HEK293 (cell line): Measurements from ENCODE around the gene SLC1A2.

ENCODE experiments used
- CTCF ChIA-PET: fragments of 350-600 bp; formaldehyde crosslinking; extraction: SDS; loops from one replicate; lab custom pipeline; 2021; ENCODE audit warnings: antibody characterized with exemption; lab: Yijun Ruan, JAX
- POLR2A ChIA-PET: fragments of 300-600 bp; formaldehyde crosslinking; extraction: SDS; loops from one replicate; lab custom pipeline; 2020; ENCODE audit warnings: antibody characterized with exemption, inconsistent platforms; lab: Yijun Ruan, JAX
- H3K27ac ChIP-seq: fragments of 200-500 bp; sonication (Bioruptor generic); 2 replicates; pipeline ENCODE4 v1.5.1; 2014; ENCODE audit warnings: low read depth, low read length, control low read depth, inconsistent platforms; ENCODE audit errors: extremely low read depth
- H3K36me3 ChIP-seq, 2 experiments: fragments of 200-500 bp in 1 of 2; sonication (Bioruptor generic) in 1 of 2; 1 replicate in 1 of 2; 2 replicates in 1 of 2; pipeline ENCODE4 v1.5.1; 2014 to 2017; ENCODE audit warnings: inconsistent platforms in 2 of 2, low read length in 2 of 2; ENCODE audit not compliant: control insufficient read depth in 2 of 2, insufficient read depth in 1 of 2
- H3K4me1 ChIP-seq: fragments of 200-500 bp; sonication (Bioruptor generic); 2 replicates; pipeline ENCODE4 v1.5.1; 2014; ENCODE audit warnings: mild to moderate bottlenecking, low read length, inconsistent platforms; ENCODE audit not compliant: control insufficient read depth, insufficient read depth
- H3K4me3 ChIP-seq: 2 replicates; pipeline ENCODE4 v1.5.1; 2011; ENCODE audit warnings: low read depth, mild to moderate bottlenecking, control low read depth, low read length, moderate library complexity
- H3K9me3 ChIP-seq: fragments of 200-500 bp; sonication (Bioruptor generic); 2 replicates; pipeline ENCODE4 v1.5.1; 2014; ENCODE audit warnings: low read depth, low read length, inconsistent platforms; ENCODE audit not compliant: control insufficient read depth, insufficient read depth
- AEBP2 ChIP-seq: fragments of 450-650 bp; formaldehyde crosslinking; IDR thresholded peaks from 2 replicates; pipeline ENCODE4 v1.5.1; 2016; ENCODE audit warnings: missing biosample characterization, missing genetic modification characterization, borderline replicate concordance
- BCL11B ChIP-seq: fragments of 450-650 bp; formaldehyde crosslinking; IDR thresholded peaks from 2 replicates; pipeline ENCODE4 v1.5.1; 2016; ENCODE audit warnings: low read depth, missing biosample characterization, missing genetic modification characterization
- HOXC10 ChIP-seq: sonication (generic); formaldehyde crosslinking; IDR thresholded peaks from 2 replicates; pipeline ENCODE4 v1.8.1; 2023; ENCODE audit warnings: mild to moderate bottlenecking, missing genetic modification reagents
- KLF9 ChIP-seq: fragments of 450-650 bp; formaldehyde crosslinking; IDR thresholded peaks from 2 replicates; pipeline ENCODE4 v1.5.1; 2016; ENCODE audit warnings: missing biosample characterization, missing genetic modification characterization, low read depth
- OSR2 ChIP-seq: fragments of 450-650 bp; formaldehyde crosslinking; IDR thresholded peaks from 2 replicates; pipeline ENCODE4 v1.5.1; 2016; ENCODE audit warnings: missing biosample characterization, missing genetic modification characterization
- REST ChIP-seq: fragments of 450-650 bp; formaldehyde crosslinking; IDR thresholded peaks from 2 replicates; pipeline ENCODE4 v1.5.1; 2016; ENCODE audit warnings: missing biosample characterization, missing genetic modification characterization
- SALL2 ChIP-seq: fragments of 450-650 bp; formaldehyde crosslinking; IDR thresholded peaks from 2 replicates; pipeline ENCODE4 v1.5.0; 2017; ENCODE audit warnings: missing biosample characterization, mild to moderate bottlenecking, missing genetic modification characterization, borderline replicate concordance
- TSHZ1 ChIP-seq: fragments of 450-650 bp; formaldehyde crosslinking; IDR thresholded peaks from 2 replicates; pipeline ENCODE4 v1.5.1; 2016; ENCODE audit warnings: missing biosample characterization, missing genetic modification characterization, borderline replicate concordance
- ZBTB20 ChIP-seq: fragments of 450-650 bp; formaldehyde crosslinking; IDR thresholded peaks from 2 replicates; pipeline ENCODE4 v1.5.1; 2016; ENCODE audit warnings: missing biosample characterization, missing genetic modification characterization
- ZBTB48 ChIP-seq: fragments of 450-650 bp; formaldehyde crosslinking; IDR thresholded peaks from 2 replicates; pipeline ENCODE4 v1.5.1; 2016; ENCODE audit warnings: missing biosample characterization, missing genetic modification characterization
- ZFHX2 ChIP-seq: fragments of 450-650 bp; formaldehyde crosslinking; conservative IDR thresholded peaks from 2 replicates; pipeline ENCODE4 v1.5.1; 2016; ENCODE audit warnings: missing biosample characterization, missing genetic modification characterization
- ZNF223 ChIP-seq: fragments of 450-650 bp; formaldehyde crosslinking; IDR thresholded peaks from 2 replicates; pipeline ENCODE4 v1.5.1; 2016; ENCODE audit warnings: missing biosample characterization, missing genetic modification characterization
- ZNF23 ChIP-seq: fragments of 450-650 bp; formaldehyde crosslinking; IDR thresholded peaks from 2 replicates; pipeline ENCODE4 v1.5.1; 2016; ENCODE audit warnings: missing biosample characterization, missing genetic modification characterization, borderline replicate concordance
- ZNF239 ChIP-seq: fragments of 450-650 bp; formaldehyde crosslinking; IDR thresholded peaks from 2 replicates; pipeline ENCODE4 v1.5.1; 2016; ENCODE audit warnings: missing biosample characterization, missing genetic modification characterization
- ZNF24 ChIP-seq: fragments of 450-650 bp; formaldehyde crosslinking; IDR thresholded peaks from 2 replicates; pipeline ENCODE4 v1.5.1; 2016; ENCODE audit warnings: missing biosample characterization, missing genetic modification characterization
- ZNF426 ChIP-seq: fragments of 450-650 bp; formaldehyde crosslinking; IDR thresholded peaks from 2 replicates; pipeline ENCODE4 v1.5.1; 2017; ENCODE audit warnings: missing biosample characterization, missing genetic modification characterization, mild to moderate bottlenecking, inconsistent platforms, moderate library complexity
- ZNF510 ChIP-seq: fragments of 450-650 bp; formaldehyde crosslinking; IDR thresholded peaks from 2 replicates; pipeline ENCODE4 v1.5.1; 2018; ENCODE audit warnings: mild to moderate bottlenecking, missing genetic modification characterization, missing biosample characterization; ENCODE audit not compliant: insufficient replicate concordance
- ZNF596 ChIP-seq: fragments of 450-650 bp; IDR thresholded peaks from 2 replicates; pipeline ENCODE4 v1.5.0; 2018; ENCODE audit warnings: missing biosample characterization, mild to moderate bottlenecking, missing genetic modification characterization, moderate library complexity
- ZNF658 ChIP-seq: fragments of 450-650 bp; formaldehyde crosslinking; IDR thresholded peaks from 2 replicates; pipeline ENCODE4; 2016; ENCODE audit warnings: missing biosample characterization, missing genetic modification characterization
- TF ChIP-seq, protein P1 (sequence below): sonication (generic); formaldehyde crosslinking; IDR thresholded peaks from 2 replicates; pipeline ENCODE4 v1.8.1; 2022; ENCODE audit warnings: mild to moderate bottlenecking, moderate library complexity, missing genetic modification reagents
- TF ChIP-seq, protein P2 (sequence below): fragments of 450-650 bp; formaldehyde crosslinking; IDR thresholded peaks from 2 replicates; pipeline ENCODE4 v1.5.1; 2016; ENCODE audit warnings: missing biosample characterization, missing genetic modification characterization, low read depth
- TF ChIP-seq, protein P3 (sequence below): fragments of 450-650 bp; formaldehyde crosslinking; IDR thresholded peaks from 2 replicates; pipeline ENCODE4 v1.5.1; 2017; ENCODE audit warnings: missing biosample characterization, missing genetic modification characterization

Gene SLC1A2

GRCh38 chr11:35281169-35281688, 138.1 kb downstream of the SLC1A2 start:
- no peak overlapping the region for H3K4me3 ChIP-seq
- H3K27ac ChIP-seq, result no peak overlapping the region
- no peak for TF ChIP-seq KLF9 (tag by site-specific recombination)
- no peak for TF ChIP-seq TSHZ1
- TF ChIP-seq, protein P1, sequence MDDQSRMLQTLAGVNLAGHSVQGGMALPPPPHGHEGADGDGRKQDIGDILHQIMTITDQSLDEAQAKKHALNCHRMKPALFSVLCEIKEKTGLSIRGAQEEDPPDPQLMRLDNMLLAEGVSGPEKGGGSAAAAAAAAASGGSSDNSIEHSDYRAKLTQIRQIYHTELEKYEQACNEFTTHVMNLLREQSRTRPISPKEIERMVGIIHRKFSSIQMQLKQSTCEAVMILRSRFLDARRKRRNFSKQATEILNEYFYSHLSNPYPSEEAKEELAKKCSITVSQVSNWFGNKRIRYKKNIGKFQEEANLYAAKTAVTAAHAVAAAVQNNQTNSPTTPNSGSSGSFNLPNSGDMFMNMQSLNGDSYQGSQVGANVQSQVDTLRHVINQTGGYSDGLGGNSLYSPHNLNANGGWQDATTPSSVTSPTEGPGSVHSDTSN (CRISPR knock-in tag), result no peak
- no peak for TF ChIP-seq HOXC10 (CRISPR knock-in tag)
- TF ChIP-seq ZNF24, result no peak
- TF ChIP-seq ZNF239 (tag by site-specific recombination), result no peak
- no peak for TF ChIP-seq ZNF658
- TF ChIP-seq ZNF23, result no peak
- TF ChIP-seq ZFHX2, result no peak
- TF ChIP-seq, protein P2, sequence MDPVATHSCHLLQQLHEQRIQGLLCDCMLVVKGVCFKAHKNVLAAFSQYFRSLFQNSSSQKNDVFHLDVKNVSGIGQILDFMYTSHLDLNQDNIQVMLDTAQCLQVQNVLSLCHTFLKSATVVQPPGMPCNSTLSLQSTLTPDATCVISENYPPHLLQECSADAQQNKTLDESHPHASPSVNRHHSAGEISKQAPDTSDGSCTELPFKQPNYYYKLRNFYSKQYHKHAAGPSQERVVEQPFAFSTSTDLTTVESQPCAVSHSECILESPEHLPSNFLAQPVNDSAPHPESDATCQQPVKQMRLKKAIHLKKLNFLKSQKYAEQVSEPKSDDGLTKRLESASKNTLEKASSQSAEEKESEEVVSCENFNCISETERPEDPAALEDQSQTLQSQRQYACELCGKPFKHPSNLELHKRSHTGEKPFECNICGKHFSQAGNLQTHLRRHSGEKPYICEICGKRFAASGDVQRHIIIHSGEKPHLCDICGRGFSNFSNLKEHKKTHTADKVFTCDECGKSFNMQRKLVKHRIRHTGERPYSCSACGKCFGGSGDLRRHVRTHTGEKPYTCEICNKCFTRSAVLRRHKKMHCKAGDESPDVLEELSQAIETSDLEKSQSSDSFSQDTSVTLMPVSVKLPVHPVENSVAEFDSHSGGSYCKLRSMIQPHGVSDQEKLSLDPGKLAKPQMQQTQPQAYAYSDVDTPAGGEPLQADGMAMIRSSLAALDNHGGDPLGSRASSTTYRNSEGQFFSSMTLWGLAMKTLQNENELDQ (tag by site-specific recombination), result no peak
- no peak for TF ChIP-seq ZBTB48 (tag by site-specific recombination)
- no peak for TF ChIP-seq ZNF223
- TF ChIP-seq, protein P3, sequence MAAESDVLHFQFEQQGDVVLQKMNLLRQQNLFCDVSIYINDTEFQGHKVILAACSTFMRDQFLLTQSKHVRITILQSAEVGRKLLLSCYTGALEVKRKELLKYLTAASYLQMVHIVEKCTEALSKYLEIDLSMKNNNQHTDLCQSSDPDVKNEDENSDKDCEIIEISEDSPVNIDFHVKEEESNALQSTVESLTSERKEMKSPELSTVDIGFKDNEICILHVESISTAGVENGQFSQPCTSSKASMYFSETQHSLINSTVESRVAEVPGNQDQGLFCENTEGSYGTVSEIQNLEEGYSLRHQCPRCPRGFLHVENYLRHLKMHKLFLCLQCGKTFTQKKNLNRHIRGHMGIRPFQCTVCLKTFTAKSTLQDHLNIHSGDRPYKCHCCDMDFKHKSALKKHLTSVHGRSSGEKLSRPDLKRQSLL (tag by site-specific recombination), result no peak
- no peak for TF ChIP-seq ZBTB20 (tag by site-specific recombination)
- TF ChIP-seq AEBP2 (tag by site-specific recombination), result no peak
- CTCF ChIA-PET, result no interaction called here
- H3K36me3 ChIP-seq, result no peaks in the 10 kb centered on the region
- no peaks in the 10 kb centered on the region for H3K9me3 ChIP-seq
- POLR2A ChIA-PET, result no interaction called here
- H3K4me1 ChIP-seq, result no peaks in the 10 kb centered on the region

DNA sequence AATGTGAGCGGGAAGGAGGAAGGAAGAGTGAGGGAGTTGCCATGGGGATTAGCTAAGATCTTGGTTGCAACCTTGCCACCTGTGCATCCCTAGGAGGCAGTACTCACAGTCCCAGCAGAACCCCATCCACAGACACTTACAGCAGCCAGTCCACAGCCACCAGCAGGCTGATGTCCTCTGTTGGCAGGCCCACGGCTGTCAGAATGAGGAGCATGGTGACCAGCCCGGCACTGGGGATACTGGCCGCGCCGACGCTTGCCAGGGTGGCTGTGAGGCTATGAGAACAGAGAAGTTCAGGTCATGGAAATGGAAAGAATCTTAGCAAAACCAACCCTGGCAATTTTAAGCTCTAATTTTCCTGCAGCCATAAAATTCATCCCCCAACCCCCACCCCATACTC, 138.6 kb downstream of the SLC1A2 start:
- Histone ChIP-seq H3K4me3 (no peak overlapping the region), H3K36me3 (no peaks in the 10 kb centered on the region), H3K4me1 (no peaks in the 10 kb centered on the region), H3K9me3 (no peaks in the 10 kb centered on the region), H3K27ac (no peak overlapping the region)
- ChIA-PET CTCF (interaction anchor here (0.6 to 0.7 kb wide), 2 partner anchors 126 to 324 kb away, joined by 3 read pairs; no protein-coding TSS in a partner anchor), POLR2A (no interaction called here)
- TF ChIP-seq ZNF510 (tag by site-specific recombination) (no peak), REST (tag by site-specific recombination) (no peak), ZNF239 (tag by site-specific recombination) (no peak), SALL2 (tag by site-specific recombination) (no peak), BCL11B (tag by site-specific recombination) (no peak), ZNF596 (tag by site-specific recombination) (no peak), ZNF426 (no peak), OSR2 (no peak), HOXC10 (CRISPR knock-in tag) (no peak)
